HL-60 (cell line): ENCODE data around the gene PRG2.

ENCODE experiments used
- DNase-seq, 2 experiments: peaks; one replicate each; pipeline ENCODE4 v3.0.0-alpha.2; 2010 to 2020; ENCODE audit warnings: low read depth in 1 of 2, low spot score in 1 of 2
- H3K27ac ChIP-seq: fragments of 250-450 bp; sonication (Bioruptor Pico); replicated peaks from 2 replicates; pipeline ENCODE4 v1.5.1; 2020; ENCODE audit warnings: mild to moderate bottlenecking, moderate library complexity
- H3K27me3 ChIP-seq: fragments of 250-450 bp; sonication (Bioruptor Pico); 2 replicates; pipeline ENCODE4 v1.5.1; 2021; ENCODE audit warnings: mild to moderate bottlenecking, moderate library complexity; ENCODE audit not compliant: insufficient read depth, poor library complexity, severe bottlenecking
- H3K4me3 ChIP-seq: replicated peaks from 2 replicates; pipeline ENCODE4 v1.5.1; 2011; ENCODE audit warnings: mild to moderate bottlenecking, control low read depth, low read length; ENCODE audit not compliant: insufficient read depth
- GABPA ChIP-seq: IDR thresholded peaks from 2 replicates; pipeline ENCODE4 v1.6.1; 2012; ENCODE audit warnings: low read depth
- POLR2AphosphoS5 ChIP-seq: IDR thresholded peaks from 2 replicates; pipeline ENCODE4 v1.6.1; 2012; ENCODE audit warnings: low read depth
- SPI1 ChIP-seq: IDR thresholded peaks from 2 replicates; pipeline ENCODE4 v1.6.1; 2012; ENCODE audit warnings: low read depth, mild to moderate bottlenecking, borderline replicate concordance
- TF ChIP-seq, protein P1 (sequence below): IDR thresholded peaks from one replicate; pipeline ENCODE4 v1.5.1; 2011; ENCODE audit warnings: low read length, control low read depth, inconsistent platforms; ENCODE audit not compliant: insufficient read depth
- TF ChIP-seq, protein P2 (sequence below): IDR thresholded peaks from 2 replicates; pipeline ENCODE4 v1.6.1; 2012; ENCODE audit warnings: low read depth; ENCODE audit not compliant: insufficient replicate concordance

PRG2 gene

DNA sequence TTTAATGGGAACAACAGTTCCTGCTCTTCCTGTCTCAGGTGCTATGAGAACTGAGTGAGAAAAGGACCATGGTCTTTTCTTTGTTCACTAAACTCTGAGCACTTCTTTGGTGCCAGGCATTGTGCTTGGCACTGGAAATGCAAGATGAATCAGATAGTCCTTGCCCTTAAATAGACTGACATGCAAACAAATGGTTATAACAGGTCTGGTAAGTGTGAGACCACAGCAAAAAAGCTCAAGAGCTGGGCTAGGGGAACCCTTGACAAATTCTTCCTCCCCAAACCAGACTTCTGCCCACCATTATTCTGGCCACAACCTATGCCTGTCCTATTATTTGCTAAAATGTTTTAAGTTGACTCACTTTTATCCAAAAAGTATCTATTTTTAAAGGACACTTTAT lies 31.4 kb upstream of the PRG2 start:
- no peak overlapping the region for H3K4me3 ChIP-seq
- no peaks in the 10 kb centered on the region for H3K27me3 ChIP-seq
- no peak for DNase-seq
- H3K27ac ChIP-seq: peak overlapping the region; percentile 96
- TF ChIP-seq SPI1 (no peak), GABPA (no peak), POLR2AphosphoS5 (no peak)
- TF ChIP-seq, protein P1, sequence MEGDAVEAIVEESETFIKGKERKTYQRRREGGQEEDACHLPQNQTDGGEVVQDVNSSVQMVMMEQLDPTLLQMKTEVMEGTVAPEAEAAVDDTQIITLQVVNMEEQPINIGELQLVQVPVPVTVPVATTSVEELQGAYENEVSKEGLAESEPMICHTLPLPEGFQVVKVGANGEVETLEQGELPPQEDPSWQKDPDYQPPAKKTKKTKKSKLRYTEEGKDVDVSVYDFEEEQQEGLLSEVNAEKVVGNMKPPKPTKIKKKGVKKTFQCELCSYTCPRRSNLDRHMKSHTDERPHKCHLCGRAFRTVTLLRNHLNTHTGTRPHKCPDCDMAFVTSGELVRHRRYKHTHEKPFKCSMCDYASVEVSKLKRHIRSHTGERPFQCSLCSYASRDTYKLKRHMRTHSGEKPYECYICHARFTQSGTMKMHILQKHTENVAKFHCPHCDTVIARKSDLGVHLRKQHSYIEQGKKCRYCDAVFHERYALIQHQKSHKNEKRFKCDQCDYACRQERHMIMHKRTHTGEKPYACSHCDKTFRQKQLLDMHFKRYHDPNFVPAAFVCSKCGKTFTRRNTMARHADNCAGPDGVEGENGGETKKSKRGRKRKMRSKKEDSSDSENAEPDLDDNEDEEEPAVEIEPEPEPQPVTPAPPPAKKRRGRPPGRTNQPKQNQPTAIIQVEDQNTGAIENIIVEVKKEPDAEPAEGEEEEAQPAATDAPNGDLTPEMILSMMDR: no peak
- TF ChIP-seq, protein P2, sequence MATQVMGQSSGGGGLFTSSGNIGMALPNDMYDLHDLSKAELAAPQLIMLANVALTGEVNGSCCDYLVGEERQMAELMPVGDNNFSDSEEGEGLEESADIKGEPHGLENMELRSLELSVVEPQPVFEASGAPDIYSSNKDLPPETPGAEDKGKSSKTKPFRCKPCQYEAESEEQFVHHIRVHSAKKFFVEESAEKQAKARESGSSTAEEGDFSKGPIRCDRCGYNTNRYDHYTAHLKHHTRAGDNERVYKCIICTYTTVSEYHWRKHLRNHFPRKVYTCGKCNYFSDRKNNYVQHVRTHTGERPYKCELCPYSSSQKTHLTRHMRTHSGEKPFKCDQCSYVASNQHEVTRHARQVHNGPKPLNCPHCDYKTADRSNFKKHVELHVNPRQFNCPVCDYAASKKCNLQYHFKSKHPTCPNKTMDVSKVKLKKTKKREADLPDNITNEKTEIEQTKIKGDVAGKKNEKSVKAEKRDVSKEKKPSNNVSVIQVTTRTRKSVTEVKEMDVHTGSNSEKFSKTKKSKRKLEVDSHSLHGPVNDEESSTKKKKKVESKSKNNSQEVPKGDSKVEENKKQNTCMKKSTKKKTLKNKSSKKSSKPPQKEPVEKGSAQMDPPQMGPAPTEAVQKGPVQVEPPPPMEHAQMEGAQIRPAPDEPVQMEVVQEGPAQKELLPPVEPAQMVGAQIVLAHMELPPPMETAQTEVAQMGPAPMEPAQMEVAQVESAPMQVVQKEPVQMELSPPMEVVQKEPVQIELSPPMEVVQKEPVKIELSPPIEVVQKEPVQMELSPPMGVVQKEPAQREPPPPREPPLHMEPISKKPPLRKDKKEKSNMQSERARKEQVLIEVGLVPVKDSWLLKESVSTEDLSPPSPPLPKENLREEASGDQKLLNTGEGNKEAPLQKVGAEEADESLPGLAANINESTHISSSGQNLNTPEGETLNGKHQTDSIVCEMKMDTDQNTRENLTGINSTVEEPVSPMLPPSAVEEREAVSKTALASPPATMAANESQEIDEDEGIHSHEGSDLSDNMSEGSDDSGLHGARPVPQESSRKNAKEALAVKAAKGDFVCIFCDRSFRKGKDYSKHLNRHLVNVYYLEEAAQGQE: no peak

DNA sequence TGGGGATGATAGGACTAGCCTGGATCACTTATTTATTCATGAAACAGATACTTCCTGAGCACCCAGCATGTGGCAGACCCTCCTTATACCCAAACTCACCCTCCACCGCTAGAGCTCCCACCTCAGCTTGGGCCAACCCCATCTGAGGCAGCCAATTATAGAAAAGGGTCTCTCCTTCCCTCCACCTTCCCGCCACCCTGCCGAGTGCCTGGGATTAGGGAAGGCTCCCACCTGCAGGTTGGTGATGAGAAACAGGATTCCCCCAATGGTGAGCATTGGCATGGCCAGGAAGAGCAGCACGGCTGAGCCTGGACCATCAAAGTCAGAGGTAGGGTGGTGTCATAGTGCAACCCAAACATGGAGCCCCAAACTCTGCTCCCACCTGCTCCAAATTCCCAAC lies 30.6 kb upstream of the PRG2 start:
- peak in 1 of 2 experiments; percentile 39 for DNase-seq
- Histone ChIP-seq H3K27ac (no peak overlapping the region), H3K4me3 (no peak overlapping the region), H3K27me3 (no peaks in the 10 kb centered on the region)
- TF ChIP-seq POLR2AphosphoS5 (peak; percentile 49; the same call in 1 of the 2 replicates), SPI1 (no peak), GABPA (no peak)
- TF ChIP-seq, protein P2: no peak
- TF ChIP-seq, protein P1: no peak

DNA sequence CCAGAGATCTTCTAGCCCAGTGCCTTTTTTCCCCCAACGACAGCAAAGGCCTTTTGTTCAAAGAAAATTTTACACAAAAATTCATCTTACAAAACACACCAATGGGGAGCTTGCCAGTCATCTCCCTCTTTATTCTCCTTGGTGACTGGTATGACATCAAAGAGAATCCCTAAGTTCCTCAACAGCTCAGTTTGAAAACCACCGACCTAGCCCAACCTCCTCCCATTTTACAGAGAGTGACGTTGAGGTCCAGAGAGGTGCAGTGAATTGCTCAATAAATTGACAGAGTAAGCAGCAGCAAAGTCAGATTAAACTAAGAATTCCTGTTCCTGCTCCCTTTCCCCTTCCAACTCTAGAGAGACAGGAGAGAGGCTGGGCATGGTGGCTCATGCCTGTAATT lies 28.7 kb upstream of the PRG2 start:
- H3K27ac ChIP-seq: no peak overlapping the region
- TF ChIP-seq, protein P2: no peak
- TF ChIP-seq, protein P1: no peak
- TF ChIP-seq GABPA (no peak), POLR2AphosphoS5 (no peak), SPI1 (no peak)
- H3K27me3 ChIP-seq: no peaks in the 10 kb centered on the region
- H3K4me3 ChIP-seq: no peak overlapping the region
- peak in 1 of 2 experiments; percentile 62 for DNase-seq
